Activated naive CD4-positive, alpha-beta T cell treated with Interleukin-2 at 50 U/mL for 16 hours (primary cell): ENCODE results near the gene GPR183.

Source experiments
- DNase-seq: peaks from one replicate; pipeline ENCODE4 v3.0.0-alpha.2; 2020

Gene GPR183

GRCh38 chr13:99339230-99339721, 32.1 kb upstream of the GPR183 start:
- no peak for DNase-seq

GRCh38 chr13:99335603-99336002, 28.4 kb upstream of the GPR183 start:
- no peak for DNase-seq

GRCh38 chr13:99335087-99335486, 27.9 kb upstream of the GPR183 start:
- DNase-seq, result no peak

GRCh38 chr13:99334221-99334620, 27.0 kb upstream of the GPR183 start:
- no peak for DNase-seq

GRCh38 chr13:99332456-99332855, 25.3 kb upstream of the GPR183 start:
- no peak for DNase-seq

- DNase-seq, result no peak
These were observed 24.7 kb upstream of the GPR183 start for GRCh38 chr13:99331881-99332293.

GRCh38 chr13:99330942-99331341, 23.7 kb upstream of the GPR183 start:
- DNase-seq, result no peak

GRCh38 chr13:99329477-99329876, 22.3 kb upstream of the GPR183 start:
- no peak for DNase-seq

- no peak for DNase-seq
These were observed 20.6 kb upstream of the GPR183 start for GRCh38 chr13:99327761-99328160.

GRCh38 chr13:99327126-99327525, 19.9 kb upstream of the GPR183 start:
- DNase-seq, result no peak

- DNase-seq, result no peak
These were observed 18.8 kb upstream of the GPR183 start for GRCh38 chr13:99326012-99326411.

- DNase-seq, result no peak
These were observed 16.3 kb upstream of the GPR183 start for GRCh38 chr13:99323488-99323887.

GRCh38 chr13:99322297-99323103, 15.3 kb upstream of the GPR183 start:
- DNase-seq, result peak; percentile 47

- DNase-seq, result no peak
These were observed 14.5 kb upstream of the GPR183 start for GRCh38 chr13:99321709-99322108.

- DNase-seq, result no peak
These were observed 13.7 kb upstream of the GPR183 start for GRCh38 chr13:99320693-99321481.

- no peak for DNase-seq
These were observed 9.6 kb upstream of the GPR183 start for GRCh38 chr13:99316657-99317256.

- no peak for DNase-seq
These were observed 9.0 kb upstream of the GPR183 start for GRCh38 chr13:99316224-99316623.

- DNase-seq, result no peak
These were observed 8.0 kb upstream of the GPR183 start for GRCh38 chr13:99315186-99315585.

- DNase-seq, result peak; percentile 75
These were observed 7.5 kb upstream of the GPR183 start for GRCh38 chr13:99314640-99315176.

- DNase-seq, result no peak
These were observed 6.7 kb upstream of the GPR183 start for GRCh38 chr13:99313941-99314340.

- DNase-seq, result no peak
These were observed 6.3 kb upstream of the GPR183 start for GRCh38 chr13:99313501-99313900.

GRCh38 chr13:99312493-99312883, 5.3 kb upstream of the GPR183 start:
- DNase-seq, result peak; percentile 32

GRCh38 chr13:99311748-99312492, 4.7 kb upstream of the GPR183 start:
- DNase-seq, result no peak
